GM18520 (cell line): ENCODE results near the gene ATP4A.

Experiments used
- ATAC-seq: cut with Tn5 transposase; IDR thresholded peaks from one replicate; pipeline ENCODE4 v1.9.1; 2021; ENCODE audit not compliant: unreplicated experiment

The ATP4A gene

DNA sequence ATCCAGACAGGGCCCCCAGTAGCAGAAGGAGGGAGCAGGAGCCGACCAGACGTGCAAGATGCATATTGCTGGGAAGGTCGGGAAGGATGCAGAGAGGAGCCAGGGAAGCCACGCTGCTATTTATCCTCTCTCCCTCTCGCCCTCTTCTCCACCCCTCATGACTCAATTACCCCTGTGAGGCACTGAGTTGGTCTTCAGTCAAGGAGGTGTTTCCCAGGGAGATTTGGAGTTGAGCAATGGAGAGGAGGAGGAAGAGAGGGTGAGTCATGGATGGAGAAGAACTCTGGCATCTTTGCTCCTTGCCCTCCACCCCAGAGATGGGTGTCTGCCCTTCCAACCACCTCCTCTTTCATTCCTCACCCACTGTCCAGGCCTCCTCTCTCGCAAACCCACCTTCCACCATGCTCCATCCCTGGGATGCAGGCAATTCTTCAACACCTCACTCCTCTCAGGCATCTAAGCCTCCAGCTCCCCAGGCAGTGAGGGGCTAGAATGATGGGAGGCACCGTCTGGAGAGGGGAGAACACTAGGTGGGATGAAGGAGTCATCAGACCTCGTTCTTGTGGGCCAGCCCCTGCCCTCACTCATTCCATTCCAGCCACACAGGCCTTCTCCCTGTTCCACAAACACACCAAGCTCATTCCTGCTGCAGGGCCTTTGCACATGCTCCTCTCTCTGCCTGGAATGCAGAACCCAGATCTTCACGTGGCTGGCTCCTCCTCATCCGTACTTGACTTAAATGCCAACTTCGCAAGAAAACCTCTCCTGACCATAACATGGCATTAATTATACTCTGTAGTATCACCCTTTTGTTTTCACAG, 35.0 kb downstream of the ATP4A start, which contains the start of gene SBSN:
Gene SBSN, minus strand, starts transcription at position 94 of the 821 bp plus-strand sequence. Its CDS starts 30 bp downstream, at position 64.
- ATAC-seq = no peak

DNA sequence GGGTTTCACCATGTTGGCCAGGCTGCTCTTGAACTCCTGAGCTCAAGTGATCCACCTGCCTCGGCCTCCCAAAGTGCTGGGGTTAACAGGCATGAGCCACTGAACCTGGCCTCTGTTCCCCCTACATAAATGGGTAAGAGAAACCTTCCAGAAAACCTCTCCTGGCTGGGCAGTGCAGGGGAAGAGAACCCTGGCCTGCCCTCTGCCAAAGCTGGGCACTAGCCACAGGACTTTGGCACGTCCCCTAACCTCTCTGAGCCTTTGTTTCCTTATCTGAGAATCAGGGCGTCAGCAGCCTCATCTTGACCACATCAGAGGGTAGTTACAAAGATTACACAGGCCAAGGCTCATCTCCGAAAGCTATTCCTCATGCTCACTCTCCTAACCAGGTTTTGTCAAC, 37.6 kb downstream of the ATP4A start:
- ATAC-seq = no peak

GRCh38 chr19:35524181-35524837, 39.1 kb downstream of the ATP4A start:
- ATAC-seq = no peak

GRCh38 chr19:35522745-35523327, 40.6 kb downstream of the ATP4A start:
- no peak for ATAC-seq

DNA sequence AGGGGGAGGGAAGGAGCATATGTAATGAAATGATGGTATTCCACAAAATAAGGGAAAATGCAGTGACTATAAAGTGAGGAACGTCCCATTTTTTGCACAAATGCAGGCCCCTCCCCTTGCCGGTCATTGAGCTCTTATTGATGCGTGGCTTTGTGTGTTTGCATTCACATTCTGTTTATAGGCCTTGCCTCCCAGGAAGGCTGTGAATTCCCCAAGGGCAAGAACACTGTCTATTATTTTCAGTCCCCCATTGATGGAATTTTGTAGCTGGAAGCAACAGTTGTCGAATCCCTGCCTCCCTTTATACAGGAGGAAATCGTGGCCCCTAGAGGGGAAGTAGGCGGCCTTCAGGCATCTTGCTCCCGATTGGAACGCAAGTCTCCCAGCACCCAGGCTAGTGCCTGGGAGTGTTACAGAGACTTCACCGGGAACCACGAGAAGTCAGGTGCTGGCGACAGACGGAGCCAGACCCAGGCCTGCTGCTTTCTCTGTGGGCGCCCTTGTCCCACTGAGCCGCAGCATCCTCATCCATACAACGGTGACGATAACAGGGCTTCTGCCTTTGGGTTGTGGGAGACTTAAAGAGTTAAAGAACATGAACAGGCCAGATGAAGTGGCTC, 42.2 kb downstream of the ATP4A start:
- no peak for ATAC-seq

- ATAC-seq = no peak
Observed at GRCh38 chr19:35519291-35519690, 44.2 kb downstream of the ATP4A start.

DNA sequence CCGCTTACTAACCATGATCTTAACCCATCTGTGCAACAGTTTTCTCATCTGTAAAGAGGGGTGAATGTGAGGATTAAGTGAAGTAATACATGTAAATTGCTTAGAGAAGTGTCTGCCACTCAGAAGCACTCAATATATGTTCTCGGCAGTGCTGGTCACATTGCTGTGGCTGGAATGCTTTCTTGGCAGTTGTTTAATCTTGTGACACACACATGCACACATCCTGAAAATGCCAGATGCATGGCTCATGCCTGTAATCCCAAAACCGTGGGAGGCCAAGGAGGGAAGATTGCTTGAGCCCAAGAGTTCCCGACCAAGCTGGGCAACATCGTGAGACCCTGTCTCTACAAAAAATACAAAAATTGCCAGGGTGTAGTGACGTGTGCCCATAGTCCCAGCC, 45.1 kb downstream of the ATP4A start:
- no peak for ATAC-seq

DNA sequence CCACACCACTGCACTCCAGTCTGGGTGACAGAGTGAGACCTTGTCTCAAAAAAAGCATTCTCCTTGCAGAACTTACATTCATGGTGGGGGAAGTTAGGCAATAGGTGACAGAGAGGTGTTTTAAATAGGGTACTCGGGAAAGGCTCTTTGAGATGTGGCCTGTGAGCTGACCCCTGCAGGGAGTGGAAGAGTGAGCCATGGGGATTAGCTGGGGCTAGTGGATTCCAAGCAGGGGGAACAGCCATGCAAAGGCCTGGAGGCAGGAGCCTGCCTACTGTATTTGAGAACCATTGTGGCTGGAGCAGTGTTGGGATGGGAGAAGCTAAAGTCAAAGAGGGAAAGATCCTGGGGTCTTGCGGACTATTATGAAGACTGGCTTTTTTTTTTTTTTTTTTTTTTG, 46.1 kb downstream of the ATP4A start:
- no peak for ATAC-seq

- ATAC-seq = no peak
Observed at GRCh38 chr19:35516310-35516709, 47.1 kb downstream of the ATP4A start.

DNA sequence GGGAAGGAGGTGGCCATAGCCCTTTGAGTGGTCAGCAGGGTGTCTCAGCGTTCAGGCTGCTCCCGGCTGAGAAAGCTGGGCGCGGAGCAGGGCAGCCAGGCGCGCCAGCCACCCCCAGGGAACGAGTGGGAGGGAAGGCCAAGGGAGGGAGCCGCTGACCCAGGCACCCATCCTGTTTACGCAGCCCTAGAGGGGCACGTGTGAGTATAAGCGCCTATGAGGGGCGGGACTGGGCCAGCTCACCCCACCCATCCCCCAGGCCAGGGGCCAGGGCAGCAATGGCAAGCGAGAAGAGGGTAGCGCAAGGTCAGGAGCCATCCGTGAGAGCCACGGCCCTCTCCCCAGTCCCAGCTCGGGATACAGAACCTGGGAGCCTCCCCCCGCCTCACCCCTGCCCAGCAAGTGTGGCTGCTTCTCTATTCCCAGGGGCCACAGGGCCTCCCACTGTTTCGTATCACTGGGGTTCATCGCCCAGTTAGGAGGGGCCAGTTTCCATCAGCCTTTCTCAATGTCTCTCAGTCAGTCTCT, 49.1 kb downstream of the ATP4A start:
- ATAC-seq = no peak

- ATAC-seq = no peak
Observed at GRCh38 chr19:35513628-35514281, 49.7 kb downstream of the ATP4A start, which contains the start of gene DMKN. Gene DMKN (minus strand): TSS chr19:35513649. CDS start chr19:35513475, 174 bp downstream.

DNA sequence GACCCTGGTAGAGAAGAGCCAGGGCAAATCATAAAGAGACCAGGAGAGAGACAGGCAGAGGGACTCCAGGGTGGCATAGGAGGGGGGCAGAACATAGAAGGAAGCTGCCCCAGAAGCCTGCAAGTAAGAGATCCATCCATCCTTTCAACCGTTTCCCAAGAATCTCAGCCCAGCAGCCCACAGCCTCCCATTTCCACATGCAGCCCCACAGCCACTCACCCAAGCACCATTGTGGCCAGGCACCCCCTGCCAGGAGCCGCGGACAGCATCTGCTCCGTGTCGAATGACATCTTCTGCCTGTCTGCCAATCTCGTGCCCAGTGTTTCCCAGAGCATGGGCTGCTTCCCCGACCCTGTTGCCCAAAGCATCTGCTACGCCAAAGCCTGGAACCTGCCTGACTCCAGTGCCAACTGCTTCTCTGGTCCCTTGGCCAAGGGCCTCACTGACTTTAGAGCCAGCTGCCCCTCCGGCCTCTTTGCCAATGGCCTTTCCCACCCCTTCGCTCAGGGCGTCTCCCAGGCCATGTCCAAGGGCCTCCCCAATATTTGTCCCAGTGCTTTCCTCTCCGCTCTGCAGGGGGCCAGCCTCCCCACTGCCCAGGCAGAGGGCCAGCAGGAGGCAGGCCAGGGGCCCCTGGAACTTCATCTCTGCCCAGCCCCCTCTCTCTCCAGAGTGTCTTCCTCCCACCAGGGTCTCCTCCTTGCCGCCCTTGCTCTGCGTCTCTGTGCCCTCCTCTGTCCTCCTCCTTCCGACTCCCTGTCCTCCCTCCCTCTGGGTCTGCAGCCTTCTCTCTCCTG, 50.4 kb downstream of the ATP4A start:
- ATAC-seq = no peak

DNA sequence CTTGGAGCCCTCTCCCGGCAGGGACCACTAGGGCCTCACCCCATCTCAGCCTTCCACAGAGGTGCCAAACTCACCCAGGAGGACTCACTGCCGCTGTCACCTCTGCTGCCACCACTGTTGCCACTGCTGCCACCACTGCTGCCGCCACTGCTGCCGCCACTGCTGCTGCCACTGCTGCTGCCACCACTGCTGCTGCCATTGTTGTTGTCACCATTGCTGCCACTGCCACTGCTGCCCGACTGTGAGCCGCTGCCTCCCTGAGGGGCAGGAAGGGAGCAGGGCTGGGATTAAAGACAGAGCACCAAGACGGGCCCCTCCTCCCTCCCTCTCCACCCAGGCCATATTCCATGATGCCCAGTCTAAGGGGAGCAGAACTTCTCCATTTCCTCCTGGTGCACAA, 52.1 kb downstream of the ATP4A start:
- no peak for ATAC-seq

GRCh38 chr19:35510626-35510964, 52.9 kb downstream of the ATP4A start:
- ATAC-seq = no peak

GRCh38 chr19:35509861-35510625, 53.4 kb downstream of the ATP4A start:
- no peak for ATAC-seq

GRCh38 chr19:35509018-35509652, 54.3 kb downstream of the ATP4A start:
- ATAC-seq = no peak

GRCh38 chr19:35508129-35508528, 55.3 kb downstream of the ATP4A start:
- ATAC-seq = no peak

DNA sequence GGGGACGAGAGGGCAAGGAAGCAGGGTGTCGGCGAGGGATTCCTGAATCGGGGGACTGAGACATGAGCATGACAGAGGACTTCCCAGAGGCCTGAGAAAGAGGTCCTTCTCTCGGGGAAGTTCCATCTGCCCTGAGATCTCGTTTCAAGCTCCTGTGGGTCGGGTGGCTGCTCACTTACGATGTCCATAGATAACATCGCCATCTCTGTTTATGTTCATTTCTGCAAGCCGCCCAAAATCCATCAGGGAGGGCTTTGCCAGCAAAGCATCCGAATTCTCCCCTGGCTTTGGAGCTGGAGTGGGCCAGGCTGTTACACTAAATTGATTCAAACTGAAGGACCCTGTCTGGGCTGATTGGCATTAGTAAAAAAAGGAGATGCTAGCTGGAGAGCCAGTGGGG, 55.9 kb downstream of the ATP4A start:
- no peak for ATAC-seq

DNA sequence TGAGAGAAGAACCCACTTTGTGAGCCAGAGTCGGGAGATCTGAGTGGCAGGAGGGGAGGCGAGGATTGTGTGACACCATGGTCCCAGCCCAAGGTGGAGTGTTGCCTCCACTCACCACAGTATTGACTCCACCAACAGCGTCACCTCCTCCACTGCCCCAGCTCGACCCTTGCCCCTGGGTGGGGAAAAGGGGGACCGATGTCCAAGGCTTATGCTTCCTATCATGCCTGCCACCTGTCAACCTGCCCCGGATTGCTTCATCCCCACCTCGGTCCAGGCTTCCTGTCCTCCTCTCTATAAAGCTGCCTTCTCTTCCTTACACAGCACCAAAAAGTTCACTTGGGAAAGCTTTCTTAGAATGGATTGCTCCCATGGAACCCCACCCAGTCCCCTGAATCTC, 57.4 kb downstream of the ATP4A start:
- ATAC-seq = no peak
